ENCODE results near the gene POLR3E.
"Not testable (repeated sequence)": the region's sequence is repeated elsewhere in the genome, so short reads cannot be mapped to it uniquely, and the experiment has no call there.

Gene POLR3E

DNA sequence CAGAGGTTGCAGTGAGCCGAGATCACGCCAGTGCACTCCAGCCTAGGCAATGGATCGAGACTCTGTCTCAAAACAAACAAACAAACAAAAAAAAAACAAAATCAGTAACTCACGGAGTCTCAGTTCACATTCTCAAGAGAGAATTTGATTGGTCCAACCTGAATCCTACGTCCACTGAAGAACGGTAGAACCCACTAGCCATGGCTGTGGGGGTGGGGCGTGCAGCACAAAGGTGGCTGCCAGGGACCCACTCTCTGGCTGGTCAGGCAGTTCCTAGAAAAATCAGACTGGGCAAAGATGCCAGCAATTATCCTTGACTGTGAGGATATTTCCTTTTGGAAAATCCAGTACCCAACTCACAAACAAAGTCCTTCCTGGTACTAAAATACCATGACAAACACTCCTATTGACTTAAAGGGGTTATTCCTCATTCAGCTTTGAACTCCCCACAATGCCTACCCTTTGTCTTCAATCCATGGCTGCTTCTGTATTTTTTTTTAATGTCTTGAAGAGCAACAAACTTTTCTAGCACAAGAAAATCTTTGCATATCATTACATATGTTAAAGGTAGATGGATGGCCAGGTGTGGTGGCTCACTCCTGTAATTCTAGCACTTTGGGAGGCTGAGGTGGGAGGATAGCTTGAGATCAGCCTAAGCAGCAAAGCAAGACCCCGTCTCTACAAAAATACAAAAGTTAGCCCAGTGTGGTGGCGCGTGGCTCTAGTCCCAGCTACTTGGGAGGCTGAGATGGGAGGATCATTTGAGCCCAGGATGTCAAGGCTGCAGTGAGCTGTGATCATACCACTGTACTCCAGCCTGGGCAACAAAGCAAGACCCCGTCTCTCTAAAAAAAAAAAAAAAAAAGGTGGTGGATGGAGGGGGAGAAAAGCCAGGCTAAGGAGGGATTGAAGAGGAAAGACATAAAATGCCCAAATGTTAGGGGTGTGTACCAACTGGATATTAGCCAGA is 3.8 kb upstream of the POLR3E start:
- DNase-seq (ENCODE audit: low read depth): no peak

DNA sequence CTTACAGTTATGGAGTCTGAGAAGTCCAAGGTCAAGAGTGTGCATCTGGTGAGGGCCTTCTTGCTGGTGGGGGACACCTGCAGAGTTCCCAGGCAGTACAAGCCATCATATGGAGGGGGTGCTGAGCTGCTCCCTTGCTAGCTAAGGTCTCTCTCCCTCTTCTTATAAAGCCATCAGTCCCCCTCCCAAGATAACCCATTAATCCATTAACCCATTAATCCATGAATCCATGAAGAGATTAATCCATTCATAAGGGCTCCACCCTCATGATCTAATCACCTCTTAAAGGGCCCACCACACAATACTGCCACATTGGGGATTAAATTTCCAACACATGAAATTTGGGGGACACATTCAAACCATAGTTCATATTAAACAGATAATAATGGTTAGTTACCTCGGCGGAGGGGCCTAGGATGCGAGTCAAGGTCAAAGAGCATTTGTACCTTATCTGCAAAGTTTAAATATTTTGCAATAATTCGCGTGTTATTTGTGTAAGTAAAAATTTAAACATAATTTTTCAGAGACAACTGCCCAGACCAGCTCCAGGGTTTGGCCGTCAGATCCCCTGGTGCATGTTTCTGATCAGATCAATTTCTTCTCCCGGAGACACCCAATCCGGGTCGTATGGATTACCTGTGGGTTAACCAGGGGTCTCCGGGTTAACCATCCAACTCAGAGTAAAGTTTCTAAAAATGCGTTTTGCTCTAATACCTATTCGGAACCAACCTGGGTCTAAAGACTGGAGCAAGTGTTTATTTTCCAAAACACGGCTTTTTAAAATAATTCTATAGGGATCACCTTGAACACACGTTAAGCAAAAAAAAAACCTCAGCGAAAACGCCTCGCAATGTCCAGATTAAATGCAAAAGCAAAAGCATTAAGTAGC is 740 bp upstream of the POLR3E start:
- DNase-seq (ENCODE audit: low read depth): no peak

DNA sequence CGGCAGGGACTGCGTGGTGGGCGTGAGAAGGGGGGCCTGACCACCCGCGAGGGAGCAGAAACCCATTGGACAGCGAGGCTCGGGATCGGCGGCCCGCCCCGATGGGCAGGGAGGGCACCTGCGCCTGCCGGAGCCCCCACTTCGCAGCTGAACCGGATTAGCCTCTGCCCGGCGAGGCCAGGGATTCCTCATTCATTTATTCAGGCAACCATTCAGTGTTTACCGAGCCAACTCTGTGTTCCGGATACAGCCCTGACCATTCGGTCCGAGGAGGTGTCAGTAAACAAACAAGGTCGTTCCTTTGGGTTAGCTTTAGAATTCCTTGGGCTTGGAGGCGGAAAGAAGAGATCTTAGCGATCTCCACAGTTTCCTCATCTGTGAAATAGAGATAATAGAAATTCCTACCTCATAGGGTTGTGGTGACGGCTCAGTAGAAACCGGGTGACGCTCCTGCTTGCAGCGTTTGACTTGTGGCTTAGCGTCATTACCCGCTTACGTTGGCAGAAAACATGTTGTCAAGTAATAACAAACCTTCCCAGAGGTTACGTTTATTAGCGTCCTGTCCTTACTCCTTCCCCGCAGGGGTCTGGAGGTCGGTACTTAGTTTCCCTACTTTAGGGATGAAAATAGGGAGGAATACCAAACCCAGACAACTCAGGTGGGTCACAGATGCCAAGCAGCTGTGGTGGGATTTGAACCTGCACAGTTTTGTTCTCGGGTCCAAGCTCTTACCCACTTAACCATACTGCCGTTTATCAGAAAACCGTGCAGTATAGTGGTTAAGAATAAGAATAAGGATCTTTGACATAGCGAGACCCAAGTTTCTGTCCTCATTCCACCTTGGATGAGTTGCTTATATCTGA is 893 bp downstream of the POLR3E start:
- peak; percentile 32 for DNase-seq (ENCODE audit: low read depth)

GRCh38 chr16:22299036-22299435 is 1.8 kb downstream of the POLR3E start:
- DNase-seq (ENCODE audit: low read depth): no peak

DNA sequence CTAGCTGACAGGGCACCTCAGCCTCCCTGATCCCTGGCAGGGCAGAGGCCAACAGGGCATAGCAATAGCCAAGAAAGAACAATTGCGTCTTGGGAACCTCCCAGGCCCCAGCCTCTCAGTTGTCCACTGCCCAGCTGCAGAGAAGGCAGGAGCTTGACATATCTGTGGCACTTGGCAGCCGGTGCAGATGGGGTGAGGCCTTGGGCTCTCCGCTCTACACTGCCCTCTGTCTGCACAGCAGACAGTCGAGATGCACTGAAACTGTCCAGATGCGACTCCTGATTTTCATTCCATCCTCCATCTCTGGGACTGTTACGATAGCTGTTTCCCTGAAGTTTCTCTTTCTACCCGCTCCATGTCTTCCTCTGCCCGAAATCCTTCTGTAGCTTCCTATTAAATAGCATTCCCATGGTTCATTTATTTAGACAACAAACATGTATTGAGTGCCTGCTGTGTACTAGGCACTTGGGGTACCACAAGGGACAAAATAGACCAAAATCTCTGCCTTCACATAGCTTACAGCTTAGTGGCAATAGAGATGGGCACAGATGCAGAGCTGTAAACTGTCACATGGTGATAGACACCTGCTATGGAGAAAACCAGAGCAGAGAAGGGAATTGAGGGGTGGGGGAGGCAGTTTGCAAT is 3.3 kb downstream of the POLR3E start:
- no peak for DNase-seq (ENCODE audit: low read depth)

DNA sequence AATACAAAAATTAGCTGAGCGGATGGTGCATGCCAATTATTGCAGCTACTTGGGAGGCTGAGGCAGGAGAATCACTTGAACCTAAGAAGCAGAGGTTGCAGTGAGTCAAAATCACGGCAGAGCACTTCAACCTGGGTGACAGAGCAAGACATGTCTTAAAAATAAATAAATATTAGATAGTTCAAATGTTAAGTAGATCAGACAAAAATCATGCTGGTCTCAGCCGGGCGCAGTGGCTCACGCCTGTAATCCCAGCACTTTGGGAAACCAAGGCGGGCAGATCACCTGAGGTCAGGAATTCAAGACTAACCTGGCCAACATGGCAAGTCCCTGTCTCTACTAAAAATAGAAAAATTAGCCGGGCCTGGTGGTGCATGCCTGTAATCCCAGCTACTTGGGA is 4.2 kb downstream of the POLR3E start:
- not testable (repeated sequence) for DNase-seq (ENCODE audit: low read depth)

DNA sequence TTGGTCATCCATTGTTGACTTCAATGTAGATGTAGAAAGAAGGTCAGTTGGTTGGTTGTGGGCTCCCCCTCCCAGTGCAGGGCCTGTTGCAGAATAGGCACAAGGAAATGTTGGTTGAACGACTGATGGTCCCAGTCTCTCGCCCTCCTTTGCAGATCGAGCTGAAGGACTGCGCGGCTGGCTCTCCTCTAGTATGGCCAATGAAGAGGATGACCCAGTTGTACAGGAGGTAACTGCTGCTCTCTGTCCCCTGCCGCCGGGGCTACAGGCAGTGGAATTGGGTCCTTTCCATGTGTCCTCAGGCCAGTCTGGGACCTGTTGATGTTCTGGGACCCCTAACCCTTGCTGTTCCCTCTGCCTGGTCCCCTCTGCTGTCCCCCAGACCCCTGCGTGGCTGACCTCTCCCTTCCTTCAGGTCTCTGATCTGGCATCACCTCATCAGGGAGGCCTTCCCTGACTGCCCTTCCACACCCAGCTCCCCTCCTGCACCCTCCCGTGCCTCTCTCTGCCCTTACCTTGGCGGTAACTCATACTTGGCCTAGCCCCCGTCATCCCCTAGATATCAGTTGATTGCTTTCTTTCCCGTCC is 5.7 kb downstream of the POLR3E start:
- no peak for DNase-seq (ENCODE audit: low read depth)

- no peak for DNase-seq (ENCODE audit: low read depth)
Observed at GRCh38 chr16:22304411-22304810, 7.2 kb downstream of the POLR3E start.

DNA sequence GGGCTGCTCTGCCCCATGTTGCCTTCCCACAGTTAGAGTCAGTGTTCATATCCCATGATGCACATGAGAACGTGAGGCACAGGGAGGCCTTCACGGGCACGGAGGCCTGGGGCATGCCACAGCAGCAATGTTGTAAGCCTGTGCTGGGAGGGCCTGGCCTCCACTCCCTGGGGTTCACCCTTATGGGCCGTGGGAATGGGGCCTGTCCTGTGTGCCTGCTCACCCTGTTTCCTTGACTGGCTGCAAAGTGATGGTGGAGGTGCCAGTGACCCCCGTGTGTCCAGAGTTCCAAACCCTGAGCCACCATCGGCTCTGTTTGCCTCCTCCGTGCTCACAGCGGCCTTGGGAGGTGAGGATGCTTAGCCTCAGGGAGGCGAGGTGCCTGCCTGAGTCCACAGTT is 9.6 kb downstream of the POLR3E start:
- no peak for DNase-seq (ENCODE audit: low read depth)

GRCh38 chr16:22307838-22308237 is 10.6 kb downstream of the POLR3E start:
- no peak for DNase-seq (ENCODE audit: low read depth)

DNA sequence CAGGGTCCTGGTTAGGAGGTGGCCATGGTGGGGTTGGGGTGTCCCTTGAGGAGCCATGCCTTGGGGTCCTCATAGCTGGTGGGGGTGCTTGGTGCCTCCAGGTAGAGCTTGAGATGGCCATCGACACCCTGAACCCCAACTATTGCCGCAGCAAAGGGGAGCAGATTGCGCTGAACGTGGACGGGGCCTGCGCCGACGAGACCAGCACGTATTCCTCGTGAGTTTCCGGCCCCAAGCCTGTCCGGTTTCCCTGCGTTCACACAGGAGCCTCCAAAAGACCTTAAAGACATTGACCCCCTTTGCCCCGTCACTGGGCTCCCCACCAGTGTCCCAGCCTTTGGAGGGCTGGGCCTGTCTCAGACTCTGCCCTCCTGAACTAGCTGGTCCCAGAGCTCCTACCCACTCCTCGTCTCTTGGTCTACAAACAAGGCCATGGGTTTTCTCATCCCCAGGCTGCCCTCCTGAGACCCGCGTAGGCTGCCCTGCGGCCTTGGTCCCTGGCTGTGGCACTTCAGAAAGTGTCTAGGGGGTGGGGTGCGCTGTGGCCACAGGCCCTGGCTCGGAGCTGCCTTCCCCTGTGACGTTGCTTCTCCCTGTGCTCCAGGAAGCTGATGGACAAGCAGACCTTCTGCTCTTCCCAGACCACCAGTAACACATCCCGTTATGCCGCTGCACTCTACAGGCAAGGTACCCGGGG is 11.8 kb downstream of the POLR3E start:
- no peak for DNase-seq (ENCODE audit: low read depth)

DNA sequence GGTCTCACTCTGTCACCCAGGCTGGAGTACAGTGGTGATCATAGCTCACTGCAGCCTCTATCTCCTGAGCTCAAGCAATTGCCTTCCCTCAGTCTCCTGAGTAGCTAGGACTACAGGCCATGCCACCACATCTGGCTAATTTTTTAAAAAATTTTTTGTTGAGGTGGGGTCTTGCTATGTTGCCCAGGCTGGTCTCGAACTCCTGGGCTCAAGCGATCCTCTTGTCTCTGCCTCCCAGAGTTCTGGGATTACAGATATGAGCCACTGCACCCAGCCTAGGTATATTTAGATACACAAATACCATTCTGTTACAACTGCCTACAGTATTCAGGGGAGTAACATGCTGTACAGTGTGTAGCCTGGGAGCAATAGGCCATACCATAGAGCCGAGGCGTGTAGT is 14.3 kb downstream of the POLR3E start:
- DNase-seq (ENCODE audit: low read depth): no peak

DNA sequence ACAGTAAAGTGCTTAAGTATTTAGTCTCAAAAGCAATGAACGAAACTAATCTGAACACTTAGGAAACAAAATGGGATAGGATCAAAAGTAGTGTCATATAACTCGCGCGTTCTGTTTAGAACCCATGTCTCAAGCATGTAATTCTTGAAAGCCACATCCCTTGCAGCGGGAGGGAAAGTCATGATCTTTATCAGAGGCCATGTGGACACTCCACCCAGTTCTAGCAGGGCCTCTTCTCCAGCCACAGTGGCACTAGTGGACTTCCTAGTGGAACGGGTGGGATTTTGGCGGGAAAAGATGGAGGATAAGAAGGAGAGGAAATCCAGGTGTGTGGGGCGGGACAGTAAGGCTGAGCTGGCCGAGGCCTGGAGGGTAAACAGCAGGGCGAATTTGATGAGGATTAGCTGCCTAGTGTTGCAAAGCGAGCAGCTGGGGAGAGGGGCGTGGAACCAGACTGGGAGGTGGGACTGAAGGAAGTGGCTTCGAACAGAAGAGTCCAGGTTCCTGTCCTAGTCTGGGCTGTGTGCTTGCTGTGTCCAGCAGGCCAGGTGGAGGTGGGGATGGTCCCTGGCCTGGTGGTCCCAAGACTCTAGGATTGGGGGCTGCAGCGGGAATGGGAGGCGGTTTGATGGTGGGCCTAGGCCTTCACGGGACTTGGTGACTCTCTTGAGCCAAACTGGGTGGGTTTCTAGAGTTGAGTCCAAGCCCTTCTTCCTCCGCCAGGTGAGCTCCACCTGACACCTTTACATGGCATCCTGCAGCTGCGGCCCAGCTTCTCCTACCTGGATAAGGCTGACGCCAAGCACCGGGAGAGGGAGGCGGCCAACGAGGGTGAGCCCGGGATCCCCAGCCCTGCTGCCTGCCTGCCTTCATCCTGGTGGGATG is 15.9 kb downstream of the POLR3E start:
- no peak for DNase-seq (ENCODE audit: low read depth)

GRCh38 chr16:22313876-22314470 is 16.8 kb downstream of the POLR3E start:
- DNase-seq (ENCODE audit: low read depth): no peak

DNA sequence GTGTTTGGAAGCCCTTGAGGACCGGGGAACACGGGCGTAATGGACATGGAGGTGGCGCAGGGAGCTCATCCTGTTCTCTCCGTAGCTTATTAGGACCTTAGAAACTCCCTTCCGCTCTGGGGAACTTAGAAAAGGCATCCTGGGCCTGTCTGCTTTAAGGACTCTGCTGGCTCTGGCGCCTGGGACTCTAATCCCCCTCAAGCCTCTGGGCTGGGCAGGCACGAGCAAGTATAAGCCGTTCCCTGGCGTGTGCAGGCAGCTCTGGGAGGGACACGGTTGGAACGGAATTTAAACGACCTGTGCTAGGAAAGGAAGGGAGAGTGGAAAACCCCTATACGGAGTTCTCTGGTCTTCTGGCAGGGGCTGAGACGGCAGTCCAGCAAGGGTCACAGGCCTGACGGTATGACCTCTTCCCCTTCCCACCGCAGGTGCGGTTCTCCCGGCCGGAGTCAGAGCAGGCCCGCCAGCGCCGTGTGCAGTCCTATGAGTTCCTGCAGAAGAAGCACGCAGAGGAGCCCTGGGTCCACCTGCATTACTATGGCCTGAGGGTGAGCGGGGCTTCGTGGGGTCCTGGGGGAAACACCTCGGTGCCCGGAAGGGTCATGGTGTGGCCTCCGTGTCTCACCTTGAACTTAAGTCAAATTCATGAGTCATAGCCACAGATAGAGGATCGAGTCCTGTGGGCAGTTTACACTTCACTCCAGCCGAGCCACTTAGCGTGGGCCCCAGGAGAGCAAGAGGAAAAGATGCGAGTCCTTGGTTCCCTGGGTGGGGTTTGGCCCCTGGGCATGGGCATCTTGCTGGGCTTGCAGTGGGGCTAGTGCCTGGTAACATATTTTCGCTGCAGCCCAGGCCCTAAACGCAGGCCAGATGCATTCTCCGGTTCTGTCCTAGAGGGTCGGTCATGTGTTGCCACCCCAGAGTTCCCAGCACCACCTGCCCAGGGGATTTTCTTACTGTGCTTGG is 17.7 kb downstream of the POLR3E start:
- no peak for DNase-seq (ENCODE audit: low read depth)

DNA sequence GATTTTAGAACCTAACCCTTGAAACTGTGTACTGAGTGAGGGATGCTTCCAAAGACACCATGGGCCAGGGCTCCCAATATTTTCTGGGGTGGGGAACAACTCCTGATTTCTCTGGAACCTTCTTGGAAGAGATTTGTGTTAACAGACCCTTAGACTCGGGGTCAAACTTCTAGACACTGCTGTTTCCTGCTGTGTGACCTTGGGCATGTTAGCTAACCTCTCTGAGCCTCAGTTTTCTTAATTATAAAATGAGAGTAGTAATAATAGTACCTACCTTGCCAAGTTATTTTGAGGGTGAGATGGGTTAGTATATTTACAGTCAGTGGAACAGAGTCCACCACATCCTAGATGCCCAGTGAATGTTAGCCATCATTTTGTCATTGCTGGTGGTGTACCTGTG is 18.8 kb downstream of the POLR3E start:
- no peak for DNase-seq (ENCODE audit: low read depth)

DNA sequence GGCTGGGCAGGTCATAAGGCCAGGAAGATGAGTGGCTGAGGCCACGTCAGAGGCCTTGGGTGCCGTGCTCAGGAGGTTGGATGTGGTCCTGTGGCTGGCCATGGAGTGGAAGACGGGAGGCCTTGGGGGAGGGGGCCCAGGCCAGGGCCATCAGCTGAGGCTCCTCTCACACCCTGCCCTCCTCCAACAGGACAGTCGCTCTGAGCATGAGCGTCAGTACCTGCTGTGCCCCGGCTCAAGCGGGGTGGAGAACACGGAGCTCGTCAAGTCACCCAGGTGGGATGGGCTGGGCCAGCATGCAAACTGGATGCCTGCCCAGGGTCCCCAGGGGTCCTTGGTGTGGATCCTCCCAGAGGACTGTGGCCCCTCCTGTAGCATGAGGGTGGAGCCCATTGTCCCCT is 19.2 kb downstream of the POLR3E start:
- DNase-seq (ENCODE audit: low read depth): no peak

DNA sequence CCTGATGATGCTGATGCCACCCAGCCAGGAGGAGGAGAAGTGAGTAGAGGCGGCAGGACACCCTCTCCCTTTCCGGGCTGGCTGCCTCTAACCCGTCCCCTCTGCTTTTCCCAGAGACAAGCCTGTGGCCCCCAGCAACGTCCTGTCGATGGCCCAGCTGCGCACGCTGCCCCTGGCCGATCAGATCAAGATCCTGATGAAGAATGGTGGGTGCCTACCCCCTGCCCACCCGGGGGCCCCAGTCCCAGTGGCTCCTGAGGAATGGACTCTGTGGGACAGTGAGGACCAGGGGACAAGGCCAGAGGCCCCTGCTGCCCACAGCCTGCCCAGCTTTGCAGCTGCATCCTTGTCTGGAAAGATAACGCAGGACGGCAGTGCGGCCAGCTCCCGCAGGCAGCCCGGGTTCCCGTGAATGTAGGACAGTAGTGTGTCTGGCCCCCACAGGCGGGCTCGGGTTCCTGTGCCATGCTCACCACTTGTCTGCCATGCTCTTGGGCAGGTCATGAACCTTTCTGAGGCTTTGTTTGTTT is 19.9 kb downstream of the POLR3E start:
- no peak for DNase-seq (ENCODE audit: low read depth)

Data from activated T-helper 1 cell treated with Interleukin-2 at 50 U/mL for 16 hours (primary cell).